Keratinocyte (primary cell): Measurements from ENCODE around the gene ZNF586. TPM values are rescaled to one million over a fixed set of nuclear protein-coding genes. Genes with fewer than 3 reads are reported as not detected.

ENCODE experiments used
- DNase-seq: peaks from one replicate; pipeline ENCODE4 v3.0.0-alpha.2; 2011; ENCODE audit warnings: low read depth, missing footprints, low spot score
- FAIRE-seq: peaks from 2 replicates; lab custom pipeline; 2011; peaks lifted over from hg19 to GRCh38; lab: Jason Lieb, UNC
- H2AFZ ChIP-seq: 2 replicates; pipeline ENCODE4 v1.6.0; 2012; ENCODE audit warnings: low read length, control low read depth, inconsistent platforms; ENCODE audit not compliant: control insufficient read depth
- H3K27ac ChIP-seq: 2 replicates; pipeline ENCODE4 v1.5.1; 2011; ENCODE audit warnings: low read length; ENCODE audit not compliant: control insufficient read depth, insufficient read depth
- H3K27me3 ChIP-seq: 3 replicates; pipeline ENCODE4 v1.6.0; 2011; ENCODE audit warnings: low read length; ENCODE audit not compliant: control insufficient read depth, insufficient read depth; ENCODE audit errors: extremely low read depth
- H3K36me3 ChIP-seq, 2 experiments: 2 replicates in 1 of 2; 3 replicates in 1 of 2; pipeline ENCODE4 v1.5.1; 2011; ENCODE audit warnings: low read length in 2 of 2, mild to moderate bottlenecking in 1 of 2; ENCODE audit not compliant: control insufficient read depth in 2 of 2, insufficient read depth in 2 of 2; ENCODE audit errors: extremely low read depth in 1 of 2
- H3K4me1 ChIP-seq: 3 replicates; pipeline ENCODE4 v1.5.1; 2011; ENCODE audit warnings: low read length; ENCODE audit not compliant: control insufficient read depth, insufficient read depth; ENCODE audit errors: extremely low read depth
- H3K4me2 ChIP-seq: 3 replicates; pipeline ENCODE4 v1.6.0; 2011; ENCODE audit warnings: low read depth, low read length; ENCODE audit not compliant: control insufficient read depth, insufficient read depth; ENCODE audit errors: extremely low read depth
- H3K4me3 ChIP-seq, 3 experiments: fragments of 200-600 bp in 1 of 3; sonication (generic) in 1 of 3; 2 replicates in 2 of 3; 3 replicates in 1 of 3; pipeline ENCODE4 v1.5.1; 2011 to 2016; ENCODE audit warnings: low read length in 3 of 3, mild to moderate bottlenecking in 3 of 3, control low read depth in 2 of 3, inconsistent platforms in 1 of 3, low read depth in 1 of 3, mixed read lengths in 1 of 3, mixed run types in 1 of 3, moderate library complexity in 1 of 3; ENCODE audit not compliant: control insufficient read depth in 2 of 3, insufficient read depth in 2 of 3; ENCODE audit errors: extremely low read depth in 1 of 3
- H3K79me2 ChIP-seq: 2 replicates; pipeline ENCODE4 v1.6.0; 2012; ENCODE audit warnings: low read length; ENCODE audit not compliant: control insufficient read depth, insufficient read depth
- H3K9ac ChIP-seq: 3 replicates; pipeline ENCODE4 v1.6.0; 2011; ENCODE audit warnings: low read length; ENCODE audit not compliant: control insufficient read depth, insufficient read depth; ENCODE audit errors: extremely low read depth
- H3K9me1 ChIP-seq: 3 replicates; pipeline ENCODE4 v1.6.0; 2011; ENCODE audit warnings: low read length; ENCODE audit not compliant: control insufficient read depth, insufficient read depth; ENCODE audit errors: extremely low read depth
- H3K9me3 ChIP-seq: 2 replicates; pipeline ENCODE4 v1.5.1; 2012; ENCODE audit warnings: low read depth, low read length; ENCODE audit not compliant: control insufficient read depth
- H4K20me1 ChIP-seq: 3 replicates; pipeline ENCODE4 v1.6.0; 2011; ENCODE audit warnings: low read length; ENCODE audit not compliant: control insufficient read depth, insufficient read depth; ENCODE audit errors: extremely low read depth
- CTCF ChIP-seq, 3 experiments: IDR thresholded peaks in 1 of 3; conservative IDR thresholded peaks in 1 of 3; optimal IDR thresholded peaks in 1 of 3; 2 replicates in 2 of 3; 3 replicates in 1 of 3; pipeline versions ENCODE3 to v1.5.1; 2011; ENCODE audit warnings: low read length in 3 of 3, mild to moderate bottlenecking in 3 of 3, moderate library complexity in 2 of 3, control low read depth in 1 of 3, inconsistent platforms in 1 of 3; ENCODE audit not compliant: insufficient read depth in 2 of 3; ENCODE audit errors: extremely low read depth in 1 of 3
- EZH2 ChIP-seq: IDR thresholded peaks from one replicate; pipeline ENCODE4 v1.6.1; 2012; ENCODE audit warnings: inconsistent platforms, mild to moderate bottlenecking, low read length, moderate library complexity
- dilution Hi-C: fragments of 300-500 bp; cut with MboI; formaldehyde crosslinking; loops from one replicate; pipeline ENCODE4 v1.7.0; 2020; ENCODE audit warnings: low sequenced_read_pairs; ENCODE audit not compliant: extremely low pct_ligation_motif_present
- polyA plus RNA-seq, 5 experiments: library from polyadenylated mRNA; depleted of rRNA in 3 of 5; stranded (reverse) in 3 of 5; stranded (forward) in 1 of 5; unstranded in 1 of 5; fragments of >200 nt; gene quantifications; 1 replicate in 1 of 5; 2 replicates in 3 of 5; 3 replicates in 1 of 5; pipeline versions ENCODE4 v1.2.1 to v1.2.3, GENCODE V29; 2011 to 2012; ENCODE audit warnings: missing spikeins in 2 of 5, low read depth in 1 of 5, low replicate concordance in 1 of 5

Gene ZNF586
- polyA plus RNA-seq, 1 donor (not counting 4 experiments of a cell fraction or from before 2014, with no cell fraction given): 9.6 TPM

- Histone ChIP-seq H3K36me3 (peaks cover 19 to 21% of the 10 kb centered on the region in 2 experiments), H3K4me2 (no peak overlapping the region), H3K9me3 (no peaks in the 10 kb centered on the region), H3K9ac (no peak overlapping the region), H3K4me1 (no peaks in the 10 kb centered on the region), H4K20me1 (no peaks in the 10 kb centered on the region), H3K79me2 (peaks cover 2% of the 10 kb centered on the region), H3K9me1 (no peaks in the 10 kb centered on the region), H3K27me3 (no peaks in the 10 kb centered on the region), H3K4me3 (no peak overlapping the region), H3K27ac (no peak overlapping the region), H2AFZ (no peak overlapping the region)
- FAIRE-seq: no peak
- dilution Hi-C loops: no loop called here
- no peak for DNase-seq
- no peak for TF ChIP-seq CTCF (optimal IDR thresholded peaks at IDR 0.05 in 1 of 3, IDR thresholded peaks at IDR 0.05 in 1 of 3, conservative IDR thresholded peaks at IDR 0.05 in 1 of 3; ENCODE audit: extremely low read depth in 1 of 3, insufficient read depth in 2 of 3, low read length in 3 of 3)
- no peak for TF ChIP-seq EZH2
These were observed 10.4 kb upstream of the ZNF586 start for GRCh38 chr19:57759096-57759495.

DNA sequence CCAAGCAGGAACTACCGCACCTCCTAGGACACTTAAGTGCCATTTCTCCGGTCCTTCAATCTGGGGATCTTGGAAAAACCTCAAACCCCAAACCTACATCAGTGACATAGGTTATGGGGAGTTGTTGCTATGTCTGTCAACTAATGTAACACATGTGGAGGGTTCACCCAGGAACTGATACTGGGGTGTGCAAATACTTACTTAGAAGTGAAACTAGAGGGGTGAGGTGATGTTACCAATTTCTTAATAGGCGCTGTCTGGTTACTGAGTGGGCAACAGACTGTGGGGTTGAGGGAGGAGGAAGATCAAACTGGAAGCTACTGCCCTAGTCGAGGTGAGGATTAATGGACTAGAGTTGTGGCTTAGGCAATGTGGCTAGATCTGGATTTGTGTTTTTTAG is 1.9 kb downstream of the ZNF586 start:
- Histone ChIP-seq H3K36me3 (peaks cover 4 to 10% of the 10 kb centered on the region in 2 experiments), H3K9me3 (no peaks in the 10 kb centered on the region)
- TF ChIP-seq EZH2 (no peak), CTCF (optimal IDR thresholded peaks at IDR 0.05 in 1 of 3, IDR thresholded peaks at IDR 0.05 in 1 of 3, conservative IDR thresholded peaks at IDR 0.05 in 1 of 3; ENCODE audit: extremely low read depth in 1 of 3, insufficient read depth in 2 of 3, low read length in 3 of 3) (no peak)

More for the DNA sequence above, 1.9 kb downstream of the ZNF586 start:
- FAIRE-seq (no peak), DNase-seq (no peak)
- dilution Hi-C loops: no loop called here
- H4K20me1 ChIP-seq: no peaks in the 10 kb centered on the region
- peaks cover 65% of the 10 kb centered on the region for H3K79me2 ChIP-seq
- no peak overlapping the region for H3K9ac ChIP-seq
- H3K9me1 ChIP-seq: no peaks in the 10 kb centered on the region
- H3K4me1 ChIP-seq: peaks cover 3% of the 10 kb centered on the region
- H3K4me2 ChIP-seq: no peak overlapping the region
- no peak overlapping the region for H2AFZ ChIP-seq
- H3K27me3 ChIP-seq: no peaks in the 10 kb centered on the region
- no peak overlapping the region for H3K4me3 ChIP-seq
- H3K27ac ChIP-seq: no peak overlapping the region
